SK-N-MC (cell line): ENCODE data around the gene CALY.

Experiments
- DNase-seq: peaks from one replicate; pipeline ENCODE4 v3.0.0-alpha.2; 2011; ENCODE audit warnings: low read depth, low spot score
- H3K27ac ChIP-seq: fragments of 200-600 bp; sonication (generic); 2 replicates; pipeline ENCODE4 v1.5.1; 2016; ENCODE audit warnings: mixed run types
- H3K36me3 ChIP-seq: fragments of 200-600 bp; sonication (generic); 2 replicates; pipeline ENCODE4 v1.6.1; 2017; ENCODE audit warnings: antibody characterized with exemption, low read length, mixed read lengths; ENCODE audit not compliant: insufficient read depth
- H3K4me3 ChIP-seq: fragments of 200-600 bp; sonication (generic); 2 replicates; pipeline ENCODE4 v1.5.1; 2016
- H3K9ac ChIP-seq: fragments of 200-600 bp; sonication (generic); 2 replicates; pipeline ENCODE4 v1.8.0; 2017; ENCODE audit warnings: mixed run types, mixed read lengths; ENCODE audit not compliant: insufficient read length
- H3K9me3 ChIP-seq: fragments of 200-600 bp; sonication (generic); 2 replicates; pipeline ENCODE4 v1.6.1; 2017; ENCODE audit warnings: low read depth, mild to moderate bottlenecking, antibody characterized with exemption, low read length, moderate library complexity, mixed read lengths
- EZH2 ChIP-seq: fragments of 200-600 bp; sonication (generic); IDR thresholded peaks from one replicate; pipeline ENCODE4 v1.6.1; 2017; ENCODE audit warnings: antibody characterized with exemption
- FOXP2 ChIP-seq: optimal IDR thresholded peaks from 2 replicates; pipeline ENCODE3; 2011; ENCODE audit warnings: mild to moderate bottlenecking, moderate library complexity; ENCODE audit not compliant: insufficient read depth; ENCODE audit errors: extremely low read length, control extremely low read depth
- POLR2AphosphoS5 ChIP-seq: IDR thresholded peaks from 2 replicates; pipeline ENCODE4 v1.6.1; 2012; ENCODE audit warnings: mild to moderate bottlenecking, low read depth, low read length, borderline replicate concordance

The CALY gene

DNA sequence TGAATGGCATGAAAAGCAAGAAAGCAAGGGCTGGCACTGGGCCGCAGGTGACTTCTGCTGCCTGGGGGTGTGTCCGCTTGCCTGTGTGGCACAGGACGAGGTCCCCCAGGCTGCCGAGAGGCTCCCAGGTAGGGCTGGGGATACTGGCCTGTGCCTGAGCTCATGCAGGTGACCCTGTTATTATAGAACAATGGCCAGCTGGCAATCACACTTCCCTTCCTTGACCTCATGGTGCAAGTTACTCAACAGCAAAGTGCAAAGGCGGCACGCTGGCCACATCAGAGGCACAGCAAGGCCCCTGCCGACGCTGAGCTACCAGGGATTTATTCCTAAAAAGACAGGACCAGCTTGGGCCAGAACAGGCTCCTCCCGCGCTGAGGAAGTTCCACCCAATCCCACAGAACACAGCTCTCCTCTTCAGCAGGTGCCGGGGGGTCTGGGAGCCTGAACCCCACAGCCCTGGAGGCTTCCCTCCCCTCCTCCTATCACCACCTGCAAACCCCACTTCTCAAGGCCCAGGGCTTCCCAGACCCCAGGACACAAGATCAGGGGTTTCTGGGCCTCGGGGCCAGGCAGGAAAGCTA, 58.6 kb downstream of the CALY start:
- Histone ChIP-seq H3K9ac (no peak overlapping the region), H3K27ac (no peak overlapping the region), H3K4me3 (no peak overlapping the region), H3K36me3 (no peaks in the 10 kb centered on the region), H3K9me3 (no peaks in the 10 kb centered on the region)
- TF ChIP-seq FOXP2: no peak
- TF ChIP-seq POLR2AphosphoS5: no peak
- no peak for TF ChIP-seq EZH2
- DNase-seq: no peak

DNA sequence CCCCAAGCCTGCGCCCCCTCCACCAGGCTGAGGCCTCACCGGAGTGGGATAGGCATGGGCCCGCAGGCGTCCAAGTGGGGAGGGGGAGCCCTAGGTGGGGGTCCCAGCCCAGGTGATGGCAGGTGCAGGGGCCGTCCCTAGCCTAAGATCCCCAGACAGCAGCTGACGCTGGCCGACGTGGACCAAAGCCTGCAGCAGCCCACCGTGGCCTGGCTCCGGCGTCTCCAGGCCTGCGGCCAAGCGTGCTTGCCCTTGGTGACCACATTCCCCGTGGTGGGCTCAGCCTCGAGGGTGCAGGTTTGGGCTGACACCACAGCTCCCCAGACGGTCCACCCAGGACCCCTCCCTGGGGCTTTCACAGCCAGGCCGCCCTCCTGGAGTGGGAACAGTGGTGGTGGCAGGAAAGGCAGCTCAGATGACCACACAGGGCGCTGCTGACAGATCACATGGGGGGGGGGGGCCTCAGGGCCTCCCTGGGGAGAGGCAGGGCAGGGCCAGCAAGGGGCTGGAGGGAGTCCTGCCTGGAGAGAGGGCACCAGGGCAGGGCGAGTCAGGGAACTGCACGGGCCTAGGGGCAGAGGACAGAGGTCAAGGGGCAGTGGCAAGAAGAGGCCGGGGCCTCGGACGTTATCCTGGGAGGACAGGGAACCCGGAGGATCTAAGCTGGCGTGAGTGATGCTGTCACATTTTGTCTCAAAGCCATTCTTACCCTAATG, 59.3 kb downstream of the CALY start:
- no peaks in the 10 kb centered on the region for H3K36me3 ChIP-seq
- H3K4me3 ChIP-seq: no peak overlapping the region
- no peak overlapping the region for H3K9ac ChIP-seq
- no peak for TF ChIP-seq POLR2AphosphoS5
- no peak for TF ChIP-seq FOXP2
- TF ChIP-seq EZH2: no peak
- no peak overlapping the region for H3K27ac ChIP-seq
- no peaks in the 10 kb centered on the region for H3K9me3 ChIP-seq
- no peak for DNase-seq

DNA sequence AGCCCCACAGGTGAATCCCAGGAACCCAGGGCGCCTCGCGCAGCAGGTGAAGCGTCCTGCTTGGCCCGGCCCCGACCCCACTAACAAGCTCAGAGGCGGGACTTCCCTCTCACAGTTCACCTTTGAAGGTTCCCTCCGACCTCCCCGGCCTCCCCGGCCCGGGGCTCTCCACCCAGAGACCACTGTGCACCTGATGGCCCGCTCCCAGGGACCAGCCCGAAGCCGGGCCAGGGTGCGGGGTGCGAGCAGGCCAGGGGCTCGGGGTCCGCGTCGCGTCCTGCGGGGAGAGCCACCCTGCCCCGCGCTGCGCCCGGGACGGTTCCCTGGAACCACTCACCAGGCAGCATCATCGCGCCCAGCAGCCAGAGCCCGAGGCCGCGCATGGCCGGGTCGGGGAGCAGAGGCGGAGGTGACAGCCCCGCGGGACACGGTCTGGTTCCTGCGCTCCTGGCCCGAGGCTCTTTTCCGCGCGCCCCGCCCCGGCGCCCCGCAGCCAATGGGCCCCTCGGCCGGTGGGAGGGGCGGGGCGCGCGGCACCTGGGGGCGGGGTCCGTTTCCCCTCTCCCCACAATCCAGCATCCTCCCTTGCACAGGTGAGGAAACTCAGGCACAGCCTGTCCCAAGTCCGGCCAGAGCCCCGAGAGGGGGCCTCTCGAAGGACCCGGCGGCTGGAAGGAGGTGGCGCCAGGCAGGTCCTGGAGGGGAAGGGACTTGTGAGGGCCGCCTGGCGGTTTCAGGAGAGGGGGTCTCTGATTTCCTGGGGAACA, 60.1 kb downstream of the CALY start, which contains the start of gene ADAM8:
ADAM8 (minus strand) TSS at position 434 of the 767 bp plus-strand sequence; CDS start at position 383, 51 bp downstream.
- Histone ChIP-seq H3K9me3 (no peaks in the 10 kb centered on the region), H3K27ac (no peak within 1 kb of the TSS), H3K9ac (no peak within 1 kb of the TSS), H3K4me3 (no peak within 1 kb of the TSS), H3K36me3 (no peaks in the 10 kb centered on the region)
- DNase-seq: no peak
- TF ChIP-seq EZH2 (no peak), POLR2AphosphoS5 (no peak), FOXP2 (no peak)

DNA sequence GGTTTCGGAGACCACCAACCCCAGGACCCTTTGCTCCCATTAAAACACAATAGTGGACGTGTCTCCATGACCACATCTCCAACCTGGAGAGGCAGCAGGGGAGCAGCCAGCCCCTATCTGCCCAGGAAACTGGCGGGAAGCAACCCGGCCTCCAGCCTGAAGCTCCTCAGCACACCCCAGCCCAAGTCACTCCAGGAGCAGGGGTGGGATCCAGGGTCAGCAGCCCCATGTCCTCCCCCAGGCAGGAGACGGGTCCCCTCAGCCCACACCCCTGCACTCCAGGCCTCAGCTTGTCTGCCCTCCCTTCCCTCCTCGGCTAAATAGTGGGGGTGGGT, 60.6 kb downstream of the CALY start:
- Histone ChIP-seq H3K27ac (no peak overlapping the region), H3K4me3 (no peak overlapping the region), H3K36me3 (no peaks in the 10 kb centered on the region), H3K9me3 (no peaks in the 10 kb centered on the region), H3K9ac (no peak overlapping the region)
- DNase-seq: no peak
- no peak for TF ChIP-seq EZH2
- TF ChIP-seq FOXP2: no peak
- no peak for TF ChIP-seq POLR2AphosphoS5

DNA sequence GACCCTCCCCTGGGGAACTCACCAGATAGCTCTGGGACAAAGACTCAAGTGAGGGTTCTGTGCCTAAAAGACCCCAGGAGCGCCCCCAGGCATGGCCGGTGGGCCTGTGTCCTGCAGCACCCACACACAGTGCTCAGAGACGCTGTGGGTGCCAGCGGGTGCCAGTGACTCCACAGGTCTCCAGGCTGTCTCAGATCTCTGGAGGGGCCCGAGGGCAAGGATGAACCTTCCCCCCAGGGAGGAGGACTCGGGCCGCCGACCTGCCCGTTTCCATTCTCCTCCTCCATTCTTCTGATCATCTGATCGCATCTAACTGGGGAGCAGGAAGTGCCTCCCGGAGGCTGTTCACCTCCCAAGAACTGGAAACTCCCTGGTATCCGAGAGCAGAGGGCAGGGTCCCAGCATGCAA, 61.0 kb downstream of the CALY start:
- no peak overlapping the region for H3K9ac ChIP-seq
- H3K9me3 ChIP-seq: no peaks in the 10 kb centered on the region
- H3K27ac ChIP-seq: no peak overlapping the region
- no peak for DNase-seq
- H3K36me3 ChIP-seq: no peaks in the 10 kb centered on the region
- no peak overlapping the region for H3K4me3 ChIP-seq
- TF ChIP-seq POLR2AphosphoS5 (no peak), FOXP2 (no peak), EZH2 (no peak)

DNA sequence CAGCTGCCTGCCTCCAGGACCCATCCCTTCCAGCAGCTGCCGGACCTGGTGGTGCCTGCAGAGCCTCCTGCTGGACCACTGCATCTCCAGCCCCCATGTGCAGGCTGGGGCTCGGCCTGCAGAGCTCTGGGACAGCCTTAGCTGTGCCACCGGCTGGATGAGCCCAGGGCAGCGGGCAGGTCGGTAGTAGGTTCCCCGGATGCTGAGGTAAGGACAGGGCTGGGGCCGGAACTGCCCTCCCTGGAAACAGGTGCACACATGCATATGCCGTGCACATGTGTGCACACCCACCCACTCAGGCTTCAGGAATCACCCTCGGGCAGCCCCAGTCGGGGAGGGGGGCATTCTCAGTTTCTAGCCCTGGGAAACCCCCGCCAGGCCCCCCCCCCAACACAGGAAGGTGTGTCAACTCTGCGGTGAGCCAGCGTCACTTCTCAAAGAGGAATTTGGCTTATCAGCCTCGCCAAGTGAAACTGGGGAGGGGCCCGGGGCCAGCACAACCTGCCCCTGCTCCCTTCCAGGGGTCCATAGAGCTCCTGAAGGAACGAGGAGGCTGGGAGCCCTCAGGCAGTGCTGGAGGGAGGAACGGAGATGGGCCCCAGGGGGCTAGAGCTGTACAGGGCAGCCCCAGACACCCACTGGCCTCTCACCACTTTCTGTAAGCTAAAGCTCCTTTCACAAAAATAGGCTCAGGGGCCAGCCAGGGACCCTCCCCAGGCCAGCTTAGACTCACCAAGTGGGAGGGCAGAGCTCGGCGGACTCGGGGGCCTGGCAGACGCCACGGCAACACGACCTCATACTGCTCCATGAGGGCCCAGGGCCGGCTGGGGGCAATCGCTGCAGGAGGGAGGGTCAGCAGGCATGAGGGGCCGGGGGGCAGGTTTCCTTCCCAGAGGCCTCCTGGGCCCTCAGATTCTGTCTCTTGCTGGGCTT, 61.7 kb downstream of the CALY start:
- Histone ChIP-seq H3K4me3 (no peak overlapping the region), H3K36me3 (no peaks in the 10 kb centered on the region), H3K9ac (no peak overlapping the region), H3K9me3 (no peaks in the 10 kb centered on the region), H3K27ac (no peak overlapping the region)
- no peak for DNase-seq
- TF ChIP-seq EZH2 (no peak), POLR2AphosphoS5 (no peak), FOXP2 (no peak)
